Liver (tissue), 9 donors: ENCODE data around the gene RABL6. TPM values are rescaled to one million over a fixed set of nuclear protein-coding genes. Genes with fewer than 3 reads are reported as not detected.

ENCODE experiments used
- DNase-seq: peaks from one replicate; pipeline ENCODE4 v3.0.0-alpha.2; 2017; ENCODE audit warnings: low spot score
- H3K27ac ChIP-seq, 2 donors: one replicate each; pipeline ENCODE4 v1.7.0; 2013; ENCODE audit warnings: inconsistent platforms in 2 of 2, low read length in 2 of 2, control low read depth in 1 of 2, low read depth in 1 of 2, mild to moderate bottlenecking in 1 of 2
- H3K27me3 ChIP-seq, 4 donors: one replicate each; pipeline versions ENCODE4 v1.6.1 to v1.7.0; 2013; ENCODE audit warnings: low read length in 3 of 4, inconsistent platforms in 1 of 4, mild to moderate bottlenecking in 1 of 4, moderate library complexity in 1 of 4; ENCODE audit not compliant: control insufficient read depth in 4 of 4, insufficient read depth in 4 of 4
- H3K36me3 ChIP-seq, 4 donors: one replicate each; pipeline versions ENCODE4 v1.6.1 to v1.7.0; 2013; ENCODE audit warnings: low read length in 3 of 4, mild to moderate bottlenecking in 3 of 4, low read depth in 1 of 4, moderate library complexity in 1 of 4; ENCODE audit not compliant: control insufficient read depth in 4 of 4, insufficient read depth in 3 of 4
- H3K4me1 ChIP-seq, 4 donors: one replicate each; pipeline versions ENCODE4 v1.6.1 to v1.7.0; 2013; ENCODE audit warnings: low read length in 3 of 4, mild to moderate bottlenecking in 3 of 4, moderate library complexity in 1 of 4; ENCODE audit not compliant: control insufficient read depth in 4 of 4, insufficient read depth in 4 of 4
- H3K4me3 ChIP-seq, 3 donors: one replicate each; pipeline versions ENCODE4 v1.6.1 to v1.7.0; 2013; ENCODE audit warnings: low read length in 3 of 3, control low read depth in 1 of 3, low read depth in 1 of 3, mild to moderate bottlenecking in 1 of 3
- H3K9ac ChIP-seq, 2 donors: one replicate each; pipeline ENCODE4 v1.7.0; 2013; ENCODE audit warnings: low read length in 2 of 2, mild to moderate bottlenecking in 2 of 2, moderate library complexity in 2 of 2, control low read depth in 1 of 2, low read depth in 1 of 2
- H3K9me3 ChIP-seq, 4 donors: one replicate each; pipeline versions ENCODE4 v1.6.1 to v1.7.0; 2013; ENCODE audit warnings: low read length in 3 of 4; ENCODE audit not compliant: control insufficient read depth in 4 of 4
- ATF3 ChIP-seq: IDR thresholded peaks from 2 replicates; pipeline ENCODE4 v1.6.1; 2016; ENCODE audit warnings: antibody characterized with exemption
- CTCF ChIP-seq: fragments of 150-350 bp; IDR thresholded peaks from 2 replicates; pipeline ENCODE4 v1.5.1; 2017; ENCODE audit warnings: improper control_type of control experiment, low read depth, low read length; ENCODE audit not compliant: missing input control
- EGR1 ChIP-seq, 2 donors: IDR thresholded peaks; 2 replicates each; pipeline ENCODE4 v1.6.1; 2016 to 2018; ENCODE audit warnings: antibody characterized with exemption in 2 of 2, low read depth in 2 of 2
- FOXA1 ChIP-seq: IDR thresholded peaks from 2 replicates; pipeline ENCODE4 v1.6.1; 2016; ENCODE audit warnings: antibody characterized with exemption
- FOXA2 ChIP-seq: IDR thresholded peaks from 2 replicates; pipeline ENCODE4 v1.6.1; 2016; ENCODE audit warnings: antibody characterized with exemption
- GABPA ChIP-seq, 2 donors: IDR thresholded peaks in 1 of 2; conservative IDR thresholded peaks in 1 of 2; 2 replicates each; pipeline ENCODE4 v1.6.1; 2016; ENCODE audit warnings: antibody characterized with exemption in 2 of 2, mild to moderate bottlenecking in 1 of 2, moderate library complexity in 1 of 2
- HNF4A ChIP-seq, 2 donors: conservative IDR thresholded peaks; 2 replicates each; pipeline ENCODE4 v1.6.1; 2016; ENCODE audit warnings: antibody characterized with exemption in 2 of 2, mild to moderate bottlenecking in 2 of 2
- HNF4G ChIP-seq: IDR thresholded peaks from 2 replicates; pipeline ENCODE4 v1.6.1; 2016; ENCODE audit warnings: antibody characterized with exemption
- JUND ChIP-seq, 2 donors: IDR thresholded peaks; 2 replicates each; pipeline ENCODE4 v1.6.1; 2016; ENCODE audit warnings: antibody characterized with exemption in 2 of 2
- MAX ChIP-seq: IDR thresholded peaks from 2 replicates; pipeline ENCODE4 v1.6.1; 2016; ENCODE audit warnings: antibody characterized with exemption
- NR2F2 ChIP-seq: IDR thresholded peaks from 2 replicates; pipeline ENCODE4 v1.6.1; 2016; ENCODE audit warnings: antibody characterized with exemption
- RAD21 ChIP-seq, 2 donors: IDR thresholded peaks; 2 replicates each; pipeline ENCODE4 v1.6.1; 2016; ENCODE audit warnings: antibody characterized with exemption in 2 of 2, mild to moderate bottlenecking in 2 of 2
- REST ChIP-seq: IDR thresholded peaks from 2 replicates; pipeline ENCODE4 v1.6.1; 2016; ENCODE audit warnings: antibody characterized with exemption, mild to moderate bottlenecking
- RXRA ChIP-seq, 2 donors: IDR thresholded peaks; 2 replicates each; pipeline ENCODE4 v1.6.1; 2017 to 2018; ENCODE audit warnings: antibody characterized with exemption in 2 of 2, mild to moderate bottlenecking in 1 of 2
- SP1 ChIP-seq: IDR thresholded peaks from 2 replicates; pipeline ENCODE4 v1.6.1; 2018; ENCODE audit warnings: antibody characterized with exemption, mild to moderate bottlenecking
- TAF1 ChIP-seq: conservative IDR thresholded peaks from 2 replicates; pipeline ENCODE4 v1.6.1; 2016; ENCODE audit warnings: antibody characterized with exemption, mild to moderate bottlenecking
- YY1 ChIP-seq: IDR thresholded peaks from 2 replicates; pipeline ENCODE4 v1.6.1; 2016; ENCODE audit warnings: antibody characterized with exemption, mild to moderate bottlenecking
- WGBS: extraction: QIAGEN DNeasy Blood & Tissue Kit; methylation state at CpG from one replicate; pipeline ENCODE4 v1.1.7; 2013; 5-methylcytosine and 5-hydroxymethylcytosine counted together
- polyA plus RNA-seq, 2 donors: library from polyadenylated mRNA; stranded (reverse) in 1 of 2; unstranded in 1 of 2; fragments of 200-250 nt in 1 of 2; fragments of >200 nt in 1 of 2; fragmentation: Nextera tagmentation in 1 of 2; extraction: Ambion mirVana in 1 of 2; gene quantifications; one replicate each; pipeline versions ENCODE4 v1.2.1 to v1.2.3, GENCODE V29; 2013 to 2015
- total RNA-seq, 2 donors: library from RNA; depleted of rRNA; stranded (reverse); fragments of >200 nt; gene quantifications; one replicate each; pipeline ENCODE4 v1.2.3, GENCODE V29; 2014
- TF ChIP-seq, protein P1 (sequence below): IDR thresholded peaks from 2 replicates; pipeline ENCODE4 v1.6.1; 2016; ENCODE audit warnings: antibody characterized with exemption
- donor health status: healthy.
- donor health status: healthy.
- donor health status: healthy.
- donor health status: healthy.
- donor health status: healthy.

Gene RABL6
- total and polyA plus RNA-seq, 4 donors = 3.6 to 32.6 (median 10.7) TPM

DNA sequence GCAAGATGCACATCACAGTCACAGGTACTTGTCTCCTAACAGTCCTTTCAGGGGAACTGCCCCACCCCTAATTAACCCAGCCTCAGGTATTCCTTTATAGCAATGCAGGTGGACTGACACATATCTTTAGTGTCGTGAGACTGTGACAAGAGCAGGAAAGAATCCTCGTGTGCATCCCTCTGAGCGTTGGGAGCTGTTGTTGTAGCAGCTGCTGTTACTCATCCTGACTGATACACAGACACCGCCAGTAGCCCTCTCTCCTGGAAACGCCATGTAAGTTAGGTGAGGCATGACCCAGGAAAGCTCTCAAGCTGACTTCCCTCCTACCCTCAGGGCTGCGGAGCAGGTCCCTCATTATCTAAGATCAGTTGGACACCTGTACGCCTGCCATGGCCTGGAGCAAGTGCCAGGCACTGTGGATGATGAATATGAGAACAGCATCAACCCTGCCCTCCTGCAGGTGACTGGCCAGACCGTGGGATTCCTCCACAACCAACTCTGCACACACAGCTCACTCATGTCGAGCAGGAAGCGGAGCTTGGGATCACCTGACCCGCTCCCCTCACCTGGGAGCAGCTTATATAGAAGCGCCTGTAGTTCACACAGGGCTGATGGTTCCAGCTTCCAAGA lies 33.2 kb upstream of the RABL6 start:
- no peaks in the 10 kb centered on the region for H3K27me3 ChIP-seq
- 96% methylated on average over 12 of the region's 12 CpGs for WGBS
- H3K36me3 ChIP-seq = no peaks in the 10 kb centered on the region
- H3K9ac ChIP-seq = no peak overlapping the region
- H3K4me3 ChIP-seq = no peak overlapping the region
- H3K27ac ChIP-seq = no peak overlapping the region
- peaks cover 4 to 8% (median 5%) of the 10 kb centered on the region in 4 donors for H3K9me3 ChIP-seq
- TF ChIP-seq RXRA (IDR thresholded peaks at IDR 0.05) = no peak
- TF ChIP-seq EGR1 (IDR thresholded peaks at IDR 0.05; ENCODE audit: low read depth in 2 of 2) = no peak
- no peak for TF ChIP-seq FOXA1
- no peak for TF ChIP-seq RAD21 (IDR thresholded peaks at IDR 0.05)
- TF ChIP-seq REST = no peak
- no peak for TF ChIP-seq MAX
- no peak for TF ChIP-seq CTCF
- TF ChIP-seq SP1 = no peak
- no peak for TF ChIP-seq YY1
- TF ChIP-seq HNF4G = no peak
- TF ChIP-seq ATF3 = no peak
- no peak for TF ChIP-seq TAF1
- no peak for TF ChIP-seq GABPA (IDR thresholded peaks at IDR 0.05 in 1 of 2, conservative IDR thresholded peaks at IDR 0.05 in 1 of 2)
- no peak for TF ChIP-seq FOXA2
- TF ChIP-seq HNF4A (conservative IDR thresholded peaks at IDR 0.05) = no peak
- no peak for TF ChIP-seq JUND (IDR thresholded peaks at IDR 0.05)
- no peak for TF ChIP-seq NR2F2
- TF ChIP-seq, protein P1, sequence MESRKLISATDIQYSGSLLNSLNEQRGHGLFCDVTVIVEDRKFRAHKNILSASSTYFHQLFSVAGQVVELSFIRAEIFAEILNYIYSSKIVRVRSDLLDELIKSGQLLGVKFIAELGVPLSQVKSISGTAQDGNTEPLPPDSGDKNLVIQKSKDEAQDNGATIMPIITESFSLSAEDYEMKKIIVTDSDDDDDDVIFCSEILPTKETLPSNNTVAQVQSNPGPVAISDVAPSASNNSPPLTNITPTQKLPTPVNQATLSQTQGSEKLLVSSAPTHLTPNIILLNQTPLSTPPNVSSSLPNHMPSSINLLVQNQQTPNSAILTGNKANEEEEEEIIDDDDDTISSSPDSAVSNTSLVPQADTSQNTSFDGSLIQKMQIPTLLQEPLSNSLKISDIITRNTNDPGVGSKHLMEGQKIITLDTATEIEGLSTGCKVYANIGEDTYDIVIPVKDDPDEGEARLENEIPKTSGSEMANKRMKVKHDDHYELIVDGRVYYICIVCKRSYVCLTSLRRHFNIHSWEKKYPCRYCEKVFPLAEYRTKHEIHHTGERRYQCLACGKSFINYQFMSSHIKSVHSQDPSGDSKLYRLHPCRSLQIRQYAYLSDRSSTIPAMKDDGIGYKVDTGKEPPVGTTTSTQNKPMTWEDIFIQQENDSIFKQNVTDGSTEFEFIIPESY = no peak
- no peak for DNase-seq
- H3K4me1 ChIP-seq = peaks cover 0 to 2% (median 0%) of the 10 kb centered on the region in 4 donors
